Parathyroid adenoma (tissue), 2 donors: ENCODE data around the gene DNAJA4.

Experiments
- H2AFZ ChIP-seq: fragments of 300-600 bp; sonication (generic); one replicate; pipeline ENCODE4 v1.7.0; 2017; ENCODE audit warnings: antibody characterized with exemption, mild to moderate bottlenecking
- H3K27ac ChIP-seq: fragments of 300-600 bp; sonication (generic); one replicate; pipeline ENCODE4 v1.7.0; 2017
- H3K27me3 ChIP-seq: fragments of 300-600 bp; sonication (generic); one replicate; pipeline ENCODE4 v1.7.0; 2017; ENCODE audit warnings: low read length; ENCODE audit not compliant: control insufficient read depth, insufficient read depth
- H3K36me3 ChIP-seq: fragments of 300-600 bp; sonication (generic); one replicate; pipeline ENCODE4 v1.7.0; 2017; ENCODE audit warnings: low read length; ENCODE audit not compliant: control insufficient read depth, insufficient read depth
- H3K4me1 ChIP-seq: fragments of 300-600 bp; sonication (generic); one replicate; pipeline ENCODE4 v1.7.0; 2017; ENCODE audit warnings: control low read depth
- H3K4me2 ChIP-seq: fragments of 300-600 bp; sonication (generic); one replicate; pipeline ENCODE4 v1.7.0; 2017; ENCODE audit warnings: low read length
- H3K4me3 ChIP-seq: fragments of 300-600 bp; sonication (generic); one replicate; pipeline ENCODE4 v1.7.0; 2017; ENCODE audit warnings: low read depth, low read length
- H3K79me2 ChIP-seq: fragments of 300-600 bp; sonication (generic); one replicate; pipeline ENCODE4 v1.7.0; 2017; ENCODE audit warnings: control low read depth
- H3K9ac ChIP-seq: fragments of 300-600 bp; sonication (generic); one replicate; pipeline ENCODE4 v1.7.0; 2017; ENCODE audit warnings: mild to moderate bottlenecking
- H3K9me3 ChIP-seq: fragments of 300-600 bp; sonication (generic); one replicate; pipeline ENCODE4 v1.7.0; 2017; ENCODE audit warnings: low read length; ENCODE audit not compliant: control insufficient read depth
- CTCF ChIP-seq: fragments of 300-600 bp; sonication (generic); IDR thresholded peaks from one replicate; pipeline ENCODE4 v1.7.0; 2017; ENCODE audit warnings: antibody characterized with exemption, mild to moderate bottlenecking
- donor health status: primary hyperparathyroidism.

Gene DNAJA4

GRCh38 chr15:78280319-78281072 is 16.1 kb downstream of the DNAJA4 start:
- TF ChIP-seq CTCF, result no peak
- Histone ChIP-seq H3K4me1 (no peaks in the 10 kb centered on the region), H3K27ac (no peak overlapping the region), H3K9me3 (no peaks in the 10 kb centered on the region), H2AFZ (no peak overlapping the region), H3K4me3 (no peak overlapping the region), H3K36me3 (no peaks in the 10 kb centered on the region), H3K27me3 (no peaks in the 10 kb centered on the region), H3K4me2 (no peak overlapping the region), H3K9ac (no peak overlapping the region), H3K79me2 (no peaks in the 10 kb centered on the region)

GRCh38 chr15:78282324-78282723 is 18.0 kb downstream of the DNAJA4 start:
- Histone ChIP-seq H3K9me3 (no peaks in the 10 kb centered on the region), H3K4me3 (no peak overlapping the region), H3K27me3 (no peaks in the 10 kb centered on the region), H3K36me3 (no peaks in the 10 kb centered on the region), H2AFZ (no peak overlapping the region), H3K4me2 (no peak overlapping the region), H3K4me1 (no peaks in the 10 kb centered on the region), H3K9ac (no peak overlapping the region), H3K79me2 (no peaks in the 10 kb centered on the region), H3K27ac (no peak overlapping the region)
- no peak for TF ChIP-seq CTCF

GRCh38 chr15:78284758-78285157 is 20.4 kb downstream of the DNAJA4 start:
- Histone ChIP-seq H3K9me3 (no peaks in the 10 kb centered on the region), H3K4me2 (no peak overlapping the region), H3K9ac (no peak overlapping the region), H3K4me3 (no peak overlapping the region), H3K4me1 (no peaks in the 10 kb centered on the region), H3K27ac (no peak overlapping the region), H3K79me2 (no peaks in the 10 kb centered on the region), H2AFZ (no peak overlapping the region), H3K27me3 (no peaks in the 10 kb centered on the region), H3K36me3 (no peaks in the 10 kb centered on the region)
- TF ChIP-seq CTCF, result no peak

GRCh38 chr15:78290222-78290621 is 25.9 kb downstream of the DNAJA4 start:
- Histone ChIP-seq H3K4me1 (no peaks in the 10 kb centered on the region), H3K79me2 (no peaks in the 10 kb centered on the region), H3K4me2 (no peak overlapping the region), H3K36me3 (no peaks in the 10 kb centered on the region), H2AFZ (no peak overlapping the region), H3K27me3 (no peaks in the 10 kb centered on the region), H3K9me3 (no peaks in the 10 kb centered on the region), H3K9ac (no peak overlapping the region), H3K4me3 (no peak overlapping the region), H3K27ac (no peak overlapping the region)
- no peak for TF ChIP-seq CTCF

- Histone ChIP-seq H3K9me3 (no peaks in the 10 kb centered on the region), H3K4me2 (no peak overlapping the region), H3K36me3 (no peaks in the 10 kb centered on the region)
Measured at GRCh38 chr15:78291052-78291451, 26.7 kb downstream of the DNAJA4 start.

More at GRCh38 chr15:78291052-78291451, 26.7 kb downstream of the DNAJA4 start:
- H3K79me2 ChIP-seq, result no peaks in the 10 kb centered on the region
- no peak for TF ChIP-seq CTCF
- no peaks in the 10 kb centered on the region for H3K4me1 ChIP-seq
- H3K4me3 ChIP-seq, result no peak overlapping the region
- no peak overlapping the region for H3K9ac ChIP-seq
- H3K27me3 ChIP-seq, result no peaks in the 10 kb centered on the region
- no peak overlapping the region for H3K27ac ChIP-seq
- H2AFZ ChIP-seq, result no peak overlapping the region
